Pons (tissue), 1 donor: ENCODE measurements around the gene RIPK3.
"Not testable (repeated sequence)": the region's sequence is repeated elsewhere in the genome, so short reads cannot be mapped to it uniquely, and the experiment has no call there.

ENCODE experiments used
- DNase-seq: peaks from one replicate; pipeline ENCODE4 v3.0.0-alpha.2; 2016; ENCODE audit warnings: low spot score

Gene RIPK3

DNA sequence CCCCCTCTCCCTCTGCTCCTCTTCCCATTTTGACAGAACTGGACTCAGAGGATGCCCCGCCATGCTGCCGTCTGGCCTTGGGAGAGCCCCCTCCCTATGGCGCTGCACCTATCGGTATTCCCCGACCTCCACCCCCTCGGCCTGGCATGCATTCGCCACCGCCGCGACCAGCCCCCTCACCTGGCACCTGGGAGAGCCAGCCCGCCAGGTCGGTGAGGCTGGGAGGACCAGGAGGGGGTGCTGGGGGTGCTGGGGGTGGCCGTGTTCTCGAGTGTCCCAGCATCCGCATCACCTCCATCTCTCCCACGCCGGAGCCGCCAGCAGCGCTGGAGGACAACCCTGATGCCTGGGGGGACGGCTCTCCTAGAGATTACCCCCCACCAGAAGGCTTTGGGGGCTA is 29.7 kb upstream of the RIPK3 start:
- DNase-seq, result no peak

DNA sequence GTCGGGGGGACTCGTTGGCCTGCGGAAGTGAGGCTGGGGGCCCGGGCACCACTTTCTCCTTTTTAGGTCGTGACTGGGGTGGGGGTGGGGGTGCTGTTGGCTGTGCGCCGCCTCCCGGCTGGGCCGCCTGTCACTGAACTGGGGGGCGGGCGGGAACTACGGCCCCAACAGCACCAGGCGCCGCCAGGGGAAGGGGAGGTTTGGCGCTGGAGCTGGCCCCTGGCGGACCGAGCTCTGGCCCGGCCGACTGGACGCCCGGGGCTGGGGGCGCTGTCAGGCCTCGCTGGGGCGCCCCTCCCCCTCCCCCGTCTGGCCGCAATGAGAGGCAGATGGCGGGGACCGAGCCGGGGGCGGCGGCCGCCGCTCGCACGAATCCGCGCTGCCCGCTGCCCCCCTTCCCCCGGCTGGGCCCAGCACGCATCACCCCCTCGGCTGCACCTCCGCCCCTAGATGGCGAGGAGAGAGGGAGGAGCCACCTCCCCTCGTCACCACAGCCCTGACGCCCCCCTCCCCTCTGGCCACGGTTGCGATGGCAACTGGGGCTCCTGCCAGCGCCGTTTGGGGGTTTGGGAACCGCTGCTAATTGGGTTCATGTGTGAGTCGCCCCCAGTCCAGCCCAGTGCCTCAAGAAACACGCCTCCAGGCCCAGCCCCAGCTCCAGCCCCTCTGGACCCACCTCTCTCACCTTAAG is 28.9 kb upstream of the RIPK3 start:
- DNase-seq, result no peak

DNA sequence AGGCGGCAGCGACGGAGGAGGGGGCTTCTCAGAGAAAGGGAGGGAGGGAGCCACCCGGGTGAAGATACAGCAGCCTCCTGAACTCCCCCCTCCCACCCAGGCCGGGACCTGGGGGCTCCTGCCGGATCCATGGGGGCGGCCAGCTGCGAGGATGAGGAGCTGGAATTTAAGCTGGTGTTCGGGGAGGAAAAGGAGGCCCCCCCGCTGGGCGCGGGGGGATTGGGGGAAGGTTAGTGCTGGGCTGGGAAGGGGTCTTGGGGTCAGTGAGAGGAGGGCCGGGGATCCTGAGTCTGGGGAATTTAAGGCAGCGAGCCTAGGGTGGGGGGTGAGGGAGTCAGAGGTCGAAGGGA is 28.4 kb upstream of the RIPK3 start:
- no peak for DNase-seq

DNA sequence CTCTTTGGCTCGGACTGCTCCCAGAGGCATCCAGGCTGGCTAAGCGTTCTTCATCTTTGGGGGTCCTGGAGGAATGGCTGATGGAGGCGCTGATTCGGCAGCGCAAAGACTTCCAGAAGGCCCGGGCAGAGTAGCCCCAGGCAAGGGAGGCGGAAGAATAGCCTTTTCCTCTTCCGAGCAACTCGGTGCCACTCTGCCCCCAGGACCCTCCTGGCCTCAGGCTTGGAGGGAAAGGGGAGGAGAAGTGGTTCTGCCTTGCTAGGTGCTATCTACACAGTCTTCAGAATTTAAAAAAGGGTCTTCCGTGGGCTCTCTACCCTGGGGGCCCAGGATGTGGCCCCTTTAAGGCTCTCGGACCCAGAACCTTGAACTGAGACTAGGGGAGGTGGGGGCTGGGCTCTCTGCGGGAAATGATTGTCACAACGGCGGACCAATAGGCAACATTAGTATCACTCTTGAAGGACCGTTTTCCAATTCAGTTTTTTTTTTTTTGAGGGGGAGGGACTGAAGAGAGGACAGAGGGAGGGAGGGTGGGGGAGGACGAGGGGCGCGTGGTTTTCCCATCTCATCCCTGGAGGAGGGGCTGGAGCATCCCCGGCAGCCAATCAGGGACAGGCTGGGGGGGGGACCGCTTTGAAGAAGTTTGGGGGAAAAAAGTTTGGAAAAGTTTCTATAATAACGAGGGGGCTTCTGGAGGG is 27.9 kb upstream of the RIPK3 start, which contains the start of gene NFATC4:
Gene NFATC4, plus strand, starts transcription at position 671 of the 698 bp plus-strand sequence. CDS start 157 bp downstream, outside the sequence.
- no peak for DNase-seq

DNA sequence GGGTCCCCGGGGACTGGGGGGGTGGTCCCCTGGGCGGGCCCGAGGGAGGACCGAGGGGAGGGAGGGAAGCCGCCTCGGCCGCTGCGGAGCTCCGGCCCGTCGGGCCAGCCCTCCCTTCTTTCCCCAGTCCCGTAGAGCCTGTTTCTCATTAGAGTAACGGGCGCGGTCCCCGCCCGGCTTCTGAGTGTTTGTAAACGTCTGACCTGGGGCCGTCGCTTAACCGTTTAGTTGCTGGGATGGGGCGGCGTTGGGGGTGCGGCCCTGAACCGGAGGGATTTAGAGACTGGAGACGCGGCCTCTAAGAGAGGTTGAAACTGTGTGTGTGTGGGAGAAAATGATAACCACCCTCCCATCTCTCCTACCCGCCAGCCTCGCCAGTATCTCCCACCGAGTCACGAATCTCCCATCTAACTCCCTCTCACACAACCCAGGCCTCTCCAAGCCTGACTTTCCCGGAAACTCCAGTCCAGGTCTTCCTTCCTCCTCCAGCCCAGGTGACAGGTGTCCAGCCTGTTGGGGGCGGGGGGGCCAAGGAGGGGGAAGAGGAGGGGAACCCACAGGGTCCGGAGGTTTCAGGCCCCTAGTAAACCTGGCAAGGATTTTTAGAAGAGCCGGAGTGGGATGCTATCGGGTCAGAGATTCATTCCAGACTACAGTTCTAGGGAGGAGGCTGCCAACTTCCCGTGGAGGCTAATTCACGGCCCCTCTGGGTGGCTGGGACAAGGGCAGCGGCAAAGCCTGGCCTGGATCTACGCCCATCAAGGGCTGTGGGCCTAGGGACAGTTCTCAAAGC is 27.1 kb upstream of the RIPK3 start:
- peak; percentile 13 for DNase-seq

DNA sequence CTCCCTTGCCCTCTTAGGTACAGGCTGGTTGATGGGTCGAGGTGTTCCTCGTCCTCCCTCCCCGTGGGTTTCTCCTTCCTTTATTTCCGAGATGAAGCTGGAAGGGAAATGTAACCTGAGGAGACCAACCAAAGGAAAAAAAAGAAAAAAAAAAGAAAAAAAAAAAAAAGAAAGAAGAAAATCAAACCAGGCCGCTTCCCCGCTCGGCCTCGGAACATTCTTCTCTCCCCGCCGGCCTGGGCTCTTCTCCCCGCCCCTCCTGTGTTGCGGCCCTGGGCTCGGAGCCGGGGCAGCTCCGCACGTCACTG is 26.6 kb upstream of the RIPK3 start:
- no peak for DNase-seq

DNA sequence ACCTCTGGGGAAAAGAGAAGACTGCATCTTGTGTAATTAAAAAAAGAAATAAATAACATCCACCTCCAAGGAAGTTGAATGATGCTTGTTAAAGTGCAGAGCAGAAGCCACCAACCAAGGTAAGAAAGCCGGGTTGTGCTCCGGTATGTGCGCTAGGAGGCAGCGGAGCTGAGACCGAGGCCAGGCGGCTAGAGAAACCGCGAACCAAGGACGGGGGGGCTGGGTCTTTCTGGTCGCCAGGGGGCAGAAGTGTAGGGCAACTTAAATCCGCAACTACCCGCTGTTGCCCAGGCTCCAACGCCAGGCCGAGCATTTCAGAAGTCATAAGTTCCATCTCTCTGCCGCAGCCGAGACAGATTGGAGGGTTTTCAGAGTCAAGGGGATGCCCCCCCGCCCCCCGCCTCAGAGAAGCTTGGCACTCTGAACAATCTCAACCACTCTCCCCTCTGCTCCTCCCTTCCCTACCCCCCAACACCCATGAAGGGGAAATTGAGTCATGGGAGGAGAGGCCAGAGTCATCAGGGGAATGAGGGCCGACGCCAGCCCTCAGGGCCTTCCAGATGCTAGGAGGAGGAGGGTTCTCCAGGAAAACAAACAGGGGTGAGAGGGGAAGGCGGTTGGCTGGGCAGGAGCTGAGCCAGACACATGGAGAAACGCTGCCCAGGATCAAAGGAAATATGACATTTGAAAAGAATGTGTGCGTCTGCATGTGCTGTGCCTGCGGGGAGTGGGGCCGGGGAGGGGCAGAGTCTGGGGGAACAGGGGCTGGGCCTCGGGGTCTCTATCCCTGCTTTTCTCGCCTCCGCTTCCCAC is 26.0 kb upstream of the RIPK3 start:
- peak; percentile 22 for DNase-seq

DNA sequence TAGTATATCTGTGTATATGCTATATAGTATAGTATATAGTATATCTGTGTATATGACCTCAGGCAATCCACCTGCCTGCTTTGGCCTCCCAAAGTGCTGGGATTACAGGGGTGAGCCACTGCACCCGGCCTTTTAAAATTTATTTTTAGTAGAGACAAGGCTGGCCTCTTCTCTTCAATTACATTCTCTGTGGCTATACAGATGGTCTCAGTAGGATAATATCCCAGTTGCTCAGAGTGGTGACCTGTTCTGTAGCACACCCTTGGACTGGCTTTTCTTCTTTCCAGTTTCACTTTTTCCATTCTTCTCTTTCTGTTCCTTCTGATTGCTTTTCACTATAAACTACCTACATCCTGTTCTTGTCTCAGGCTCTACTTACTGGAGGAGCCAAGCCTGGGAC is 25.1 kb upstream of the RIPK3 start:
- DNase-seq, result no peak

DNA sequence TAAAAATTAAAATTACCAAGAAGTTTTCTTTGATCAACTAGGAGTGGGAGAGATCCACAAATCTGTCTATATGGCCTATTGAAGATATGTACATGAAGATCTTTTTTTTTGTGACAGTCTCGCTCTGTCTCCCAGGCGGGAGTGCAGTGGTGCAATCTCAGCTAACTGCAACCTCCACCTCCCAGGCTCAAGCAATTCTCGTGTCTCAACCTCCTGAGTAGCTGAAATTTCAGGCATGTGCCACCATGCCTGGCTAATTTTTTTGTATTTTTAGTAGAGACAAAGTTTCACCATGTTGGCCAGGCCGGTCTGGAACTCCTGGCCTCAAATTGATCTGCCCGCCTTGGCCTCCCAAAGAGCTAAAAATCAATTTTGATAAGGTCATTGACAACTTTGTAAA is 23.6 kb upstream of the RIPK3 start:
- no peak for DNase-seq

DNA sequence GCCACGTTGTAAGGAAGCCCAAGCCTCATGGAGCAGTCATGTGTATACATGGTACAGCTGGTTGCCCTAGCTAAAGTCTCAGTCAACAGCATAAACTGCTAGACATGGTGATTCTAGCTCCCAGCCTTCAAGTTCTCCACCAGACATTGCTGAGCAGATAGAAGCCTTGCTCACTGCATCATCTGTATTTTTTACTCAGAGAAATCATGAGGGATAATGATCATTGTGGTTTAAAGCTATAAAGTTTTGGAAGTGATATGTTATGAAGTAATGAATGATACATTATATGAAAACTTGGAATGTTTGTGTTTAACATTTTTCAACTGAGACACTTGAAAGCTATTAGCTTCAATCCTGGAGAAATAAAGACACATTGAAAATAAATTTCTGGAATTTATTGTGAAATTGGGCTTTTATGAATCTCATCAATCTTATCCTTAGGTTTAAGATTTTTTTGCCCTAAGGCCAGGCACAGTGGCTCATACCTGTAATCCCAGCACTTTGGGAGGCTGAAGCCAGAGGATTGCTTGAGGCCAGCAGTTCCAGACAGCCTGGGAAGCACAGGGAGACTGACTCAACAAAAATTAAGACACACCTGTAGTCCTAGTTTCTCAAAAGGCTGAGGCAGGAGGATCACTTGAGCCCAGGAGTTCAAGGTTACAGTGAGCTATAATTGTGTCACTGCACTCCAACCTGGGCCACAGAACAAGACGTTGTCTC is 22.6 kb upstream of the RIPK3 start:
- DNase-seq, result no peak

DNA sequence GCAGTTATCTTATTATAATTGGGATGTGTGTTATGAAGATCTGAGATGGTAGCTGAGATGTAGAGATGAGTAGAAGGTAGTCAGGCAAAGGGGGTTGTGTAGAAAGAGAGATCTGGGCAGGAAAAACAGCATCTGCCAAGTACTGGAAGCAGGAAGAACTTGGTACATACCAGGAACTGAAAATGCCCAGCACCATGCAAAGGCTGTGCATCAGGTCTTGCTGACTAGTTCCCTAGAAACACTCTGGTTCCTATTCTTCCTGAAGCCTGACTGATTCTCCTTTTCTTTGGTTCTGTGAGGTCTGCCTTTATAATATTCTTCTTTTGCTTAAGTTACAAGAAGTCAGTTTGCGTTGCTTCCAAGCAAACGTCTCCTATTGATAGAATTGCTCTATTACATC is 21.5 kb upstream of the RIPK3 start:
- peak; percentile 34 for DNase-seq

DNA sequence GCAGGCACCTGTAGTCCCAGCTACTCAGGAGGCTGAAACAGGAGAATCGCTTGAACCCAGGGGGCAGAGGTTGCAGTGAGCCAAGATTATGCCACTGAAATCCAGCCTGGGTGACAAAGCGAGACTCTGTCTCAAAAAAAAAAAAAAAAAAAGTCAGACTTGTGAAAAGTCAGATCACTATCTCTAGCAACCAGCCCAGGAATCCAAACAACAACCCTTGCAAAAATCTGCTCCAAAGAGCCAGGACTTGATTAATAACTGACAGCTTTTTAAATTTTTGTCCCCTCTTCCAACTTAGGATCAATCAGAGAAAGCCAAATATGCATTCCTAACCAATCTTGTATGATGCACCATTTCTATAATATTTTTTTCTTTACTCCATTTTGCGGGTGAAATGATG is 20.5 kb upstream of the RIPK3 start:
- DNase-seq, result no peak

DNA sequence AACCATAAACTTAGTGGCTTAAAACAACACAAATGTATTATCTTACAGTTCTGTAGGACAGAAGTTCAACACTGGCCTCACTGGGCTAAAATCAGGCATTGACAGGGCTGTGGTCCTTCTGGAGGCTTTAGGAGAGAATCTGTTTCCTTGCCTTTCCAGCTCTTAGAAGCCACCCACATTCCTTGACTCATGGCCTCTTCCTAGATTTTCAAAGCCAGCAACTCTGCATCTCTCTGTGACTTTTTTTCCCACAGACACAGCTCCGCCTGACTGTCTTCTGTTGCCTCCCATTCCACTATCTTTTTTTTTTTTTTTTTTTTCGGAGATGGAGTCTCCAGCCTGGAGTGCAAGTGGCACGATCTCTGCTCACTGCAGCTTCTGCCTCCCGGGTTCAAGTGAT is 16.4 kb upstream of the RIPK3 start:
- no peak for DNase-seq

DNA sequence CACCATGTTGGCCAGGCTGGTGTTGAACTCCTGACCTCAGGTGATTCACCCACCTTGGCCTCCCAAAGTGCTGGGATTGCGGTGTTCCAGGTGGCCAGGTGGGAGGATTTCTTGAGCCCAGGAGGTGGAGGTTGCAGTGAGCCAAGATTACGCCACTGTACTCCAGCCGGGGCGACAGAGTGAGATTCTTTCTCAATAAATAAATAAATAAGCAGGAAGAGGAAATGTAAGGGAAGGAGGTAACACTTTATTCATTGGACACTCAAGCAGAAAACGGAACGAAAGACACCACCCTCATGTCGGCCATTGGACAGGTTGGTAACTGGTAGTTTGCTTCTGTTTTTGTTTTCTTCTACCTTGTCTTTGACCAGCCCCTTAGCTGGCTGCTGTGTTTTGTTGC is 15.2 kb upstream of the RIPK3 start:
- no peak for DNase-seq

DNA sequence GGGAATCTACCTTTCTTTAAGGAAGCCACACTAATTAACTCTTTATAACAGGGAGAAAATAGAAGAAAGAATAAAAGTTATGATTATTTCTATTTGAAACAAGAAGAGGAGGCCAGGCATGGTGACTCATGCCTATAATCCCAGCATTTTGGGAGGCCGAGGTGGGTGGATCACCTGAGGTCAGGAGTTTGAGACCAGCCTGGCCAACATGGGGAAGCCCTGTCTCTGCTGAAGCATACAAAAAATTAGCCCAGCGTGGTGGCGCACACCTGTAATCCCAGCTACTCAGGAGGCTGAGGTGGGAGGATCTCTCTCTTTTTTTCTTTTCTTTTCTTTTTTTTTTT is 14.7 kb upstream of the RIPK3 start:
- DNase-seq, result not testable (repeated sequence)

DNA sequence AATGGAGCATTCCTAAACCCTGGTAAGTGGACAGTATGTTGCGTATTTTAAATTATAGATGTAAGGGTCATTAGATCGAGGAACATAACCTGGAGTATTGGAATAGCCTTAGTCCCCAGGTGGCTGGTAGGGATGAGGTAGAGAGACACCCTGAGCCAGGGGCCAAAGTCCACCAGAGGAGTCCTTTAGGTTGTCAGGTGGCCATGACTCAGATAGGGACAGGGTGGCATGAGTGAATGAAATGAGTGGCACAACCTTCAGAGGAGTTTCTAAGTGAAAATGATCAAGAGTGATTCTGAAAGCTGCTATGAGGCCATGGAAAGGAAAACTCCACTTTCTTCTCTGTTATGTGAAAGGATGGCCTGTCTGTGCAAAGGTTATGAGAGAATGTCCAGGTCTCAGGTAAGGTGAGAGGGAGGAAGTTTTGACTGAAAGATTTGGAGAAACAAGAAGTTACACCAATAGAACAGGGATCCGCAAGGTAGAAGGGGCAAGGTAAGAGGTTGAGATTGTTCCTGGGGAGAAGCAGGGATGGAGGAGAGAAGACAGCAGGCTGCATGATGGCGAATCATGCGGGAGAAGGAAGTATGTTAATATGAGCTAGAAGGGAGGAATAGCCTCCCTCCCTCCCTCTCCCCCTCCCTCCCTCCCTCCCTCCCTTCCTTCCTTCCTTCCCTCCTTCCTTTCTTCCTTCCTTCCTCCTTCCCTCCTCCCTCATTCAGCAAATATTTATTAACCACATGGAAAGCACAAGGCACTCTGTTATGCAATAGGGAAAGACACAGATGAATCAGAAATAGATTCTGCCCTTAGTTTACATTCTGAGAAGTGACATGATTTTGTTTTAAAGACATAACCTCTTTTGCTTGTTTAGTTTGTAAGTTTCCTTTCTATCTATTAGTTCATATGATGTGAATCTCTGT is 14.0 kb upstream of the RIPK3 start:
- DNase-seq, result no peak

DNA sequence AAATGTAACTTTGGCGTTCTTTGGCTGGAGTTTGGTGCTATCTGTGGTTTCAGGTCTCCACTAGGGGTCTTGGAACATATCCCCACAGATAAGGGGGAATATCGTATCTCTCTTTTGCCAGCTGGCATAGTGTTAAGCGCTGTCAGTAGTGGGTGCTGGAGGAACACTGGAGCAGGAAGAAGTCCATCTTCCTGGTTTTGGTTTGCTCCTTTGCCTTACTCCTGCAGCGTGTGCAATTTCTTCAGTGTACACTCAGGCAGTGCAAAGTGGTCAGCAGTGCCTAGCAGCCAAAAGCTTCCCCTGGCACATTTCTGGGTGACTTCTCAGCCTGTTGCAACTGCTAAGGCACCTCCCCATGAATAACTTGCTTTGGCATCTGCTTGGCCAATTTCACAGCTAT is 11.7 kb upstream of the RIPK3 start:
- DNase-seq, result no peak

DNA sequence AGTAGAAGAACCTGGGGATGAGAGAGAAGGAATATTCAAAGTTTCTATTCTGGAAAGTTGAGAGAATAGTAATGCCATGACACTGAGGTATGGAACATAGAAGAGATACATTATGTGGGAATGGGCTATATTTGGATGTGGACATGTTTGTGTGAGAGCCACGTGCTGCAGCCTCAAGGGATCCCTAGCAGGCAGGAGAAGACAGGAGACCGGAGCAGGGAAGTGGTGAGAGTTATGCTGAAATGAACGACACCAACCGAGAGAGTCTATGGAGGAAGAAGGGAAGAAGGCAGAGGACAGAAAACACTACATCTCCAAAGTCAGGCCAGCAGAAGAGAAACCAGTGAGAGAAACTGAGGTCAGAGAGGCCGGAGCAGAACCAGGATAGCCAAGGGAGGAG is 10.0 kb upstream of the RIPK3 start:
- DNase-seq, result no peak

DNA sequence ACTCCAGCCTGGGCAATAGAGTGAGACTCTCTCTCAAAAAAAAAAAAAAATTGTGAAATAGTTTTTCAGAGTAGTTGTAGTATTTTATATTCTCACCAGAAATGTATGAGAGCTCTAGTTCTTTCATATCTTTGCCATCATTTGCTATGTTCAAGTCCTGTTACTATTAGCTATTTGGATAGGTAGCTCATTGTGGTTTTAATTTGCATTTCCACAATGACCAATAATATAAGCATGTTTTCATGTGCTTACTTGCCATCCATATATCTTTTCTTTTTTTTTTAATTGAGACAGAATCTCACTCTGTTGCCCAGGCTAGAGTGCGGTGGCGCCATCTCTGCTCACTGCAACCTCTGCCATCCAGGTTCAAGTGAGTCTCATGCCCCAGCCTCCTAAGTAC is 8.4 kb upstream of the RIPK3 start:
- no peak for DNase-seq

DNA sequence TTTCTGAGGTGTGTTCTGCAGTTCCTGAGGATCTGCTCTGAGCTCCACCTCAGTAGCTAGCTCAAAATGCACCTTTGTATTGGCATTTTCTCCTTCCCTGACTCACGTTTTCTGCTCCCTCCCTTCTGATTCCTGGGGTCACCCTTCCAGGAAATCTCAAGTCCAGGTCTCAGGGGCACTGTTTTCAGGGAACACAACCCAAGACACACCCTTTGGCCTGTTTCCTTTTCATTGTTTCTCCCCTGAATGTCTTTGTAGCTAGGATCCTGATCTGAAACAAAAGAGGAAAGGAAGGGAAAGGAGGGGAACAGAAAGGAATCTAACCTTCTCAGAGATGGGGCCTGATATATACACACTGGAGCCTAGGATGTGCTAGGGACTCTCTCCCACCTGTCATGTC is 7.3 kb upstream of the RIPK3 start:
- no peak for DNase-seq
